NOMO-1 treated with DMSO at 0.1 percent for 48 hours (cell line): ENCODE results near the gene FIS1.
"Not testable (repeated sequence)": the region's sequence is repeated elsewhere in the genome, so short reads cannot be mapped to it uniquely, and the experiment has no call there.

Source experiments
- DNase-seq: peaks from one replicate; lab custom pipeline; 2025; ENCODE audit not compliant: unreplicated experiment; lab: John Stamatoyannopoulos, UW

Gene FIS1

DNA sequence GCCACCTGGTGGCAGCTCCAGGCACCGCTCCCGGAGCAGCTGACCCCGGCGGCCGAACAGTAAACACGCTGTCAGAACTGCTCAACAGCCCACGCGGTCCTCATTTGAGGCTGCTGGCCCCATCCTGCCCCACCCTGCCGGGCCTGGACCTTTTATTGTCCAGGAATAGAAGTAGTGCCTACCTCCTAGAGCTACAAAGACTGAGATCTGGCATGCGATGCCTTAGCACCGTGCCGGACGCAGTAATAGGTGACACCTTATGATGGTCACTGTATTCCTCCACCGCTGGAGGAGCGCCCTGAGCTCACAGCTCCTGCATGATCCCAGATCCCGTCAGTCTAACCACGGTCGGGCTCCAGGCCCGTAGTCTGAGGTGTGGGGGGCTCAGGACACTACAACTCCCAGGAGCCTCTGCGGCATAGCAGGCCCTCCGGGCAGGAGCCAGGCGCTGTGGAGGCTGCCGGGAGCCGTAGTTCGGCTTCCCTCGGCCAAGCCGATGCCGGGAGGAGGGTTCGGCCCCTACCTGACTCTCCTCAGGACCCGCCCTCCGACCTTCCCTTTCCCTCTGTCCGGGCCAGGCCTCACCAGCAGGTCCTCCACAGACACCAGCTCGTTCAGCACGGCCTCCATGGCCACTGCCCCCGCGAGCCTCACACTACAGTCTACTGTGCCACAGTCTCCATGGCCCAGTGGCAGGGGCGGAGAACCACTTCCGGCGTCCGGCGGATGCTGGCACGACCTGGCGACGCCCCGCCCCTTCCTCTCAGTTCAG lies at the start of gene FIS1:
TSS of gene FIS1 (minus strand) at position 707 of the 772 bp plus-strand sequence. CDS start at position 630, 77 bp downstream.
- peak; percentile 99 for DNase-seq

DNA sequence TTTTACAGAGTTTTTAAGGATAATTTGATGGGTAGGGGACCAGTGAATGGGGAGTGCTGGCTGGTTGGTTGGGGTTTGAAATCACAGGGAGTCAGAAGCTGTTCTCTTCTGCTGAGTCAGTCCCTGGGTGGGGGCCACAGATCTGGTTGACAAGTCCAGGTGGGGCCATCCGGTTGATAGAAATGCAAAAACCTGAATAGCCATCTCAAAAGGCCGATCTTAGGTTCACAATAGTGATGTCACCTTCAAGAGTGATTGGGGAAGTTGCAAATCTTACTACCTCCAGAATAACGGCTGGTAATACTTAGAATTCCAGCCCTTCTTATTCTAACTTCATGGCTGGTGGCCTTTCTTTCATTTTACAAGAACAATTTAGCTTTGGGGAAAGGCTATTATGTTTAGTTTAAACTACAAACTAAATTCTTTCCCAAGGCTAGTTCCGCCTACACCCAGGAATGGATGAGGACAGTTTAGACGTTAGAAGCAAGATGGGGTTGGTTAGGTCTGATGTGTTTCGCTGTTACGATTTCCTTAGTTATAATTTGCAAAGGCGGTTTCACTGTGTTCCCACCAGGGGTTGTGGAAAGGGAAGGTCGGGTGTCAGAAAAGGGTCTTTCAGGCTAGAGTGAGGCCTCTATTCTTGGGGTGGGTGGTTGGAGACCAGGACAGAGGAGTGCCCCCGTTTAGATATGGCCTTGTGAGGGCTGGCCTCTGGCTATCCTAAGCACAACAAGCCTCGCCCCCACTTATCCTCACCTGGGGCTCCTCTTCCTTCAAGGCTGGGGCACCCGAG lies 49.4 kb upstream of the FIS1 start:
- DNase-seq = no peak

DNA sequence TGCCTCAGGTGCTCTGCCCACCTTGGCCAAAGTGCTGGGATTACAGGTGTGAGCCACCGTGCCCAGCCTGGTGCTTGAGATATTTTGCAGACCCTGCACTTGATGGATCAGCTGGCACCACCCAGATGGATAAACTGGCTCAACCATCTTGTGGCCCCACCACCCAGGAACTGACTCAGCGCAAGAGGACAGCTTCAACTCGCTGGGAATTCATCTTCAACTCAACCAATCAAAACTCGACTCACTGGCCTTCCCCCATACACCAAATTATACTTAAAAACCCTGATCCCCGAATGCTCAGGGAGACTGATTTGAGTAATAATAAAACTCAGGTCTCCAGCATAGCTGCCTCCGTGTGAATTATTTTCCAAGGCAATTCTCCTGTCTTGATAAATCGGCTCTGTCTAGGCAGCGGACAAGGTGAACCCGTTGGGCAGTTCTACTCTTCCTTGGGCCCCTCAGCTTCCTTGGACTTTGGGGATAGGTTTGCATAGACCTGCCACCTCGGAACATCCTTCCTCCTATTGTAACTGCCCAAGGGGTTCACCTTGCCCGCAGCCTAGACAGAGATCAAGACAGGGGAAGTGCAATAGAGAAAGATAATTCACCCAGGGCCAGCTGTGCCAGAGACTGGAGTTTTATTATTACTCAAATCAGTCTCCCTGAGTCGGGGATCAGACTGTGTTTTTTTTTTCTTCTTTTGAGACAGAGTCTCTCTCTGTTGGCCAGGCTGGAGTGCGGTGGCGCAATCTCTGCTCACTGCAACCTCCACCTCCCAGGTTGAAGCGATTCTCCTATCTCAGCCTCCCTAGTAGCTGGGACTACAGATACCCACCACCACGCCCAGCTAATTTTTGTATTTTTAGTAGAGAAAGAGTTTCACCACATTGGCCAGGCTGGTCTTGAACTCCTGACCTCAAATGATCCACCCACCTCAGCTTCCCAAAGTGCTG lies 48.5 kb upstream of the FIS1 start:
- not testable (repeated sequence) for DNase-seq

DNA sequence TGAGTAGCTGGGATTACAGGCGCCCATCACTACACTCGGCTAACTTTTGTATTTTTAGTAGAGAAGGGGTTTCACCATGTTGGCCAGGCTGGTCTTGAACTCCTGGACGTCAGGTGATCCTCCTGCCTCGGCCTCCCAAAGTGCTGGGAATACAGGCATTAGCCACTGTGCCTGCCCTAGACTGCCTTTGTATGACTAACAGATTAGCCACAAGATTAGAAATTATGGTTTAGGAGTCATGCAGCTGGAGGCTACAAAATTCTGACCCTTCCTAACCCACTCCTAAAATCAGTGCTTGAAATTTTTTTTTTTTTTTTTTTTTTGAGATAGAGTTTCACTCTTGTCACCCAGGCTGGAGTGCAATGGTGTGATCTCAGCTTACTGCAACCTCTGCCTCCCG lies 47.7 kb upstream of the FIS1 start:
- not testable (repeated sequence) for DNase-seq

DNA sequence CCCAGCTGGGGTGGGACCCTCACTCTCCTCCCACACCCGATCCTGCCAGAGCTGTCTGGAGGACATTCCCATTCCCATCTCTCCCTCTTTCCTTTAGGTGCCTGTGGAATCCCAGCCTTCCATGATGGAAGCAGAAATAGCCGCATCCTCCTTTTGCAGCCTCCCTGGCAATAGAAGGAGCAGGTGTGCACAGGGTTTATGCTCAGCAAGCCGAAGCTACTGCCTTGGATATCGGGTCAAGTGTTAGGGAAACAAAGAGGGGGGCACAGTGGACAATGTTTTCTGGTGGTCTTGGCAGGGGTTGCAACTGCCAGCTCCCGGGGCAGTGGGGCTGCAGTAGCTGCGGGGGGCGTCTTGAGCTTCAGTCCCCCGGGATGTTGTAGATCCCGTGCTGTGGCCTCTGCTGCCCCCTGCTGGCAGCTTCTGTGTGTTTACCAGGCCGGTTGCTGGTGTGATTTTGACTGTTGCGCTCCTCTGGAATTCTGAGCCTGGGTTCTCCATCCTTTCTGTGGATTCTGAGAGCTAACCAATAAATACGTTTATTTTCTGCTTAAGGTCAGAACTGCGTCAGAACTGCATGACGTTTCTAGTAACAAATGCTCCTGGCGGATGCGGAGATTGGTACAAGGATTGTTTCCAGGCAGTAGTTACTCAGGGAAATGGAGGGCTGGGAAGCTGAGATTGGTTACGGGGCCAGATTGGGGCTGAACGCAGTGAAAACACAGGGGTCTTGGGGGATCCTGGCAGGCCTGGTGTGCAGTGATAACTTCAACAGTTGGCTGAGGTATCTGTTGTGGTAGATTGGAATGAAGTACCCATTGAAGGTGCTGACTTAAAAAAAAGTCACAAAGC lies 45.5 kb upstream of the FIS1 start:
- DNase-seq = peak; percentile 16

DNA sequence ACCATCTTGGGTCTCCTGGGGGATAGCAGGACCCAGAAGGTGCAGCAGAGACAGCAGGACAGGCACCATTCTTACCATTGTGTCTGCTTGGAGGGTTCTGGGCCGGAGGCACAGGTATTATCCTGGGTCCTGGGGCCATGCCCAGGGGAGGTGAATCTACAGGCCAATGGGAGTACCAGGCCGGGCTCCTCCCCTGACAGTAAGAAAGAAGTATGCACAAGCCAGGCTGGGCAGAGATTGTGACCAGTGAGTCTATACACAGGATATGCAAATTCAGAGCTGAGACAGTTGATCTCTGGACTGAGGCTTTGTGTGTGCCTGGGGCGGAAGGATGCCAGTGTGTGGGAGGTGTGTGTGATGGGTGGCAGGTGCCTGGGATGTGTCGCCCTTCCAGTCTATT lies 44.8 kb upstream of the FIS1 start:
- DNase-seq = not testable (repeated sequence)

DNA sequence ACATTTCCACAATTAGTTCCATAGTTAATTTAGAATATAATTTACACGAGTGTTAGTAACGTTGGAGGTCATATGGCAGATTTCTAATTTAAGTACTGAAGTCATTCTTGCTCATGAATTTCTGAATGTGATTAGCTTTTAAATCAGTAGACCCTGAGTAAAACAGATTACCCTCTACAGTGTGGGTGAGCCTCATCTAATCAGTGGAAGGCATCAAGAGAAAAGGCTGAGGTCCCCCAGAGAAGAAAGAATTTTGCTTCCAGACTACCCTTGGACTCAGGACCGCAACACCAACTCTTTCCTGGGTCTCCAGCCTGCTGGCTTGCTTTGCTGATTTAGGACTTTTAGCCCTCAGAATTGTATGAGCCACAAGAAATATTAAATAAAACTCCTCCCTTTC lies 43.6 kb upstream of the FIS1 start:
- no peak for DNase-seq

DNA sequence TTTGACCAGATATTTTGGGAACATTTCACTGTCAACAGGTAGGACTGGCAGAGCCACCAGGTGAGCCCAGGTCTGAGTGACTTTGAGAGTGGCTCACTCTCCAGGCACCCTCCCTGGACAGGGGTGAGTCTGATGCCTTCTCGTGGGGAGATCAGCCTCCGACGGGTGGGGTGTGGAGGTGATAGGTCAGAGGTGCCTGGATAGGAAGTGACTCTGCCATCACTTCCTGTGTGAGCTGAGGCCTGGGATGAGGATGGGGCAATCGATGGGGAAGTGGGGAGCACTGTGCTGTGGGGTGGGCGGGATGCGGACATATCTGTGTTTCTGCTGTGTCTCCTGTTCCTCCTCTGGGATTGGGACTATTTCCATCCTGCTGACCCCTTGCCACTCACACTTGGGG lies 42.2 kb upstream of the FIS1 start:
- DNase-seq = no peak

DNA sequence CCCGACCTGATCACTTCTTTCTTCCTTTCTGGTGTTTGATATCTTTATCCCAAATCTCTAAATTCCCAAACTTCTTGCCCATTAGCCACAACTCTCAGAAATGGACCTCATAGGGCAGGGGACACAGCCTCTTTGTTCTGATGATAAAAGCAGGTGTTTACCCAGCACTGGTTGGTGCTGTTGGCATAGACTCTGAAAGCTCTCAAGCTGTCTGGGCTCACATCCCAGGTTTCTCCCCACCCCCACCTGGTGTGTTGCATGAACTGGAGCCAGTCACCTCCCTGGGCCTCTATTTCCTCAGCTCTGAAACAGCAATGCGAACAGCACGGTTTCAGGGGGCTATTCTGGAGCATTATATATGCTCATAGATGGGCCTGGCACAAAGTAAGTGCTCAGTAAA lies 41.0 kb upstream of the FIS1 start:
- not testable (repeated sequence) for DNase-seq

DNA sequence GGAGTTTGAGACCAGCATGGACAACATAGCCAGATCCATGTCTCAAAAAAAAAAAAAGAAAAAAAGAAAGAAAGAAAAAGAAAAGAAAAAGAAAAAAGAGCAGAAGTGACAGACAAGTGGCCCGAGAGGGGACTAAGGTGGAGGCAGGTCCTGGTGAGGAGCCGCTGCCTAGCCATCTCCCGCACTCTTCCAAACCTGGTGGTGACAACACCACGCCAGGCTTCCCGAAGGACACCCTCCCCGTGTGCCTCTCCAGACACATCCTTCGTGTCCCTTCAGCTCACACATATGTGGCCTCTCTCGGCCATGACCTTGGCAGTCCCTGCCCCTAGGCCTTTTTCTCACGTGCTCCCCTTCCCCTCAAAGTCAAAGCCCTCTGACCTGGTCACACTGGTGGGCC lies 40.3 kb upstream of the FIS1 start:
- DNase-seq = no peak

DNA sequence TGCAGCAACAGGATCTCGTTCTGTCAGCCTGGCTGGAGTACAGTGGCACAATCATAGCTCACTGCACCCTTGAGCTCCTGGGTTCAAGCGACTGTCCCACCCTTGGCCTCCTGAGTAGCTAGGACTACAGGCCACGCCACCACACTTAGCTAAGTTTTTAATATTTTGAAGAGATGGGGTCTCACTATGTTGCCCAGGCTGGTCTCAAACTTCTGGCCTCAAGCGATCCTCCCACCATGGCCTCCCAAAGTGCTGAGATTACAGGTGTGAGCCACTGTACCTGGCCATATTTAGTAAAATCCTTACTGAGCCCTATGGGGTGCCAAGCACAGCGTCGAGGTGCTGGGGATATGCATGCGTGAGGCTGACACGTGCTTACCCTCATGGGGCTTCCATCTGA lies 36.0 kb upstream of the FIS1 start:
- DNase-seq = not testable (repeated sequence)

DNA sequence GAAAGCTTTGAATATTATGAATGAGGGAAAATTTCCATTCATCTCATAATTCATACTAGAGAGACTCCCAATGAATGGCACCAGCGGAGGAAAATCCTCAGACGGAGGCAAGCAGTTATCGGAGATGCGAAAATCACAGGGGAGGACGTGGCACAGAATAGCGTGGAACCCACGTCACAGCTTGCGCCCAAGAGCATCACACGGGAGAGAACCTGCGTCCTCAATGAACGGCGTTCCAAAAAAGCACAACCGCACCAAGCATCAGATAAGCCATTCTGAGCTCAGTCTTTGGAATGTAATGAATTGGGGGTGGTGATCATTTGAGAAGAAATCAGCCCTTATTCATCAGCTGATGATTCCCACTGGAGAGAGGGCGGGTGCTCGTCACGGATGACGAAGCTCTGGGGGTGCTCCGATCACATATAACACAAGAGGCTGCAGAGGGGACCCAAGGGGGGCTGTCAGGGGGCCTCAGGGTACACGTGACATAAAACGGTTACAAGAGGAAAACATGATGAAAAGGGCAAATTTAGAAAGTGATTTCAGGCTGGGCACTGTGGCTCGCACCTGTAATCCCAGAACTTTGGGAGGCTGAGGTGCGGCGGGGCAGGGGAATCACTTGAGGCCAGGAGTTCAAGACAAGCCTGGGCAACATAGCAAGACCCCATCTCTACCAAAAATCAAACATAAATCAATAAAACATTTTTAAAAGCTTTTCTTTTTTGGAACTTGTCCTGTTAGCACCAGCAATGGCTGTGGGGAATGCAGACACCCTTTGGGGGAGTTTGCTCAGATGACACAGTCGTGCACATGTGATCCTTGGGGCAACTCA lies 33.8 kb upstream of the FIS1 start:
- no peak for DNase-seq

DNA sequence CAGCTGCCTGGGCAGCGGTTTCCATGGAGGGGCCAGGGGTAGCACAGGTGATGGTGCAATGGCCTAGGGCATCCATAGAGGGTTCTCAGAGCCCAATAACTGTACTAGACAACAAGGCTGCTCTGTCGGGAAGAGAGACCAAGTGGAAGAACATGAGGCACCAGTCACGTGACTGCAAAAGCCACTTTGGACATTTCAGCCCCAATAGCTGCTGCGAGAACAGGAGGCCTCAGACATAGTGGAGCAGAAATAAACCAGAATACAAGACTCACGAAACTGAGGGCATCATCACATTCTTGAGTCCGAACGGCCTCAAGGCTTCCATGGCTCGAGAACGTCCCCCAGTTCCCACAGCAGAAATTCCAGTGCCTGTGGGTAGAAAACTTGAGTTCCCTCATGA lies 32.3 kb upstream of the FIS1 start:
- DNase-seq = no peak

DNA sequence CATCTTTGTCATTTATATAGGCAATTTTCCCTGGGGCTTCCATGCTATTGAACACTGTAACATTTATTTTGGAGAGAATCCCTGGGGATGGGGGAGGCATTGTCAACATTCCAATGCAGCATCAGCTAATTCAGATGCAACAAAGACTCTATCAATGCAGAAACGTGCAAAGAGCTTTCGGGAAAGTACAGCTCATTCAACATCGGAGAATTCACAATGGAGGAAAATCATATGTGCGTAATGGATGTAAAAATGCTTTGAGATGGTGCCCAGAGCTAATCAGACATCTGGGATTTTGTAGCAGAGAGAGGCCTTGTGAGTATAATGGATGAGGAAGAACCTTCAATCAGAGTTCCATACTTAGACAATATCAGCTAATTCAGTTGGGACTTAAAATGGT lies 28.3 kb upstream of the FIS1 start:
- no peak for DNase-seq

DNA sequence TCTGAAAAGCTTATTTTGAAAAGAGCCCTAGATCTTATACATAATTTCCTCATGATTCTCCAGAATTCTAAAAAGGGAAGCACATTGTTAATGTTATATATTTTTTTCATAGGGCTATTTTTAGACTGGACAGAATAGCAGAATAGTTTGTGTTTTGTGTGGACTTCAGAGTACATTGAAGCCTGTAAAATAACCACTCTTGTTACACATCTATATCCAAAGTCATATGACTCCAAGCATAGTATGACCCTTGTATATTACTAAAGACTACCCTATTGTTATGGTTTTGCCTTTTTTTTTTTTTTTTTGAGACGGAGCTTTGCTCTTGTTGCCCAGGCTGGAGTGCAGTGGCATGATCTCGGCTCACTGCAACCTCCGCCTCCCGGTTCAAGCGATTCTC lies 26.1 kb upstream of the FIS1 start:
- peak; percentile 40 for DNase-seq

DNA sequence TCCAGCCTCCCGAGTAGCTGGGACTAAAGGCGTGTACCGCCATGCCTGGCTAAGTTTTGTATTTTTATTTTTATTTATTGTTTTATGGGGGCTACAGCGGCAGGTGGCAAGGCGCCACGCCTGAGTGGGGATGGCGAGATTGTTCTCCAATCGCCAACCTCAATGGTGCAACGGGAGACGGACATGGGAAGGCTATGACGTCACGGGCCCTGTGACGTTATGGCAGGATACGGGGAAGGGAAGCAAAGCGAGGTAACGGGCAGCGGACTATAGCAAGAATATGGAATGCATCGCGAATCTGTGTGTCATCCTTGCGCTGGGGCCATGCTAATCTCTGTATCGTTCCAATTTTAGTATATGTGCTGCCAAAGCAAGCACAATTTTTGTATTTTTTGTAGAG lies 24.8 kb upstream of the FIS1 start:
- no peak for DNase-seq

DNA sequence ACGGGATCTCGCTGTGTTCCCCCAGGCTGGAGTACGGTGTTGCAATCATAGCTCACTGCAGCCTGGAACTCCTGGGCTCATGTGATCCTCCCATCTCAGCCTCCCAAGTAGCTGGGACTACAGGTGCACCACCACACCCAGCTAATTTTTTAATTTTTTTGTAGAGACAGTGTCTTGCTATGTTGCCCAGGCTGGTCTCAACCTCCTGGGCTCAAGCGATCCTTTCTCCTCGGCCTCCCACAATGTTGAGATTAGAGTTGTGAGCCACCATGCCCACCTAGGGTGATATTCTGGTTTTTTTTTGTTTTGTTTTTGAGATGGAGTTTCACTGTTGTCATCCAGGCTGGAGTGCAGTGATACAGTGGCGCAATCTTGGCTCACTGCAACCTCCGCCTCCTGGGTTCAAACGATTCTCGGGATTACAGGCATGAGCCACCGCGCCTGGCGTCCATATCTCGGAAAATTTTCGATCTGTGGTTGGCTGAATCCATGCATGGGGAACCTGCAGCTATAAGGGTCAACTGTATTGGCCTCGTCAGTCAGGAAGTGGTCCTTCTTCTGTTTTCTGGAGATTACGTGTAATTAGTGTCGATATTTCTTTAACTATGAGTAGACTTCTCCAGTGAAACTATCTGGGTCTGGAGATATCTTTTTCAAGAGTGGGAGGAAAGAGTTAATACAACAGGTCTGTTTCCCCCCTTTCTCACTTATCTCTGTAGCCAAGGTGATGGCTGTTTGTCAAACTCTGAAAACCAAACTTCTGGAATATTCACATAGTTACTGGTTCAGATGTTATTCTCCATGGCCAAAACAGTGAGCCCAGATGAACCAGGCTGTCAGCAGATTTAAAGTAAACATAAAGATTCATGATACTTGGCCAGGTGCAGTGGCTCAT lies 21.0 kb upstream of the FIS1 start:
- no peak for DNase-seq

DNA sequence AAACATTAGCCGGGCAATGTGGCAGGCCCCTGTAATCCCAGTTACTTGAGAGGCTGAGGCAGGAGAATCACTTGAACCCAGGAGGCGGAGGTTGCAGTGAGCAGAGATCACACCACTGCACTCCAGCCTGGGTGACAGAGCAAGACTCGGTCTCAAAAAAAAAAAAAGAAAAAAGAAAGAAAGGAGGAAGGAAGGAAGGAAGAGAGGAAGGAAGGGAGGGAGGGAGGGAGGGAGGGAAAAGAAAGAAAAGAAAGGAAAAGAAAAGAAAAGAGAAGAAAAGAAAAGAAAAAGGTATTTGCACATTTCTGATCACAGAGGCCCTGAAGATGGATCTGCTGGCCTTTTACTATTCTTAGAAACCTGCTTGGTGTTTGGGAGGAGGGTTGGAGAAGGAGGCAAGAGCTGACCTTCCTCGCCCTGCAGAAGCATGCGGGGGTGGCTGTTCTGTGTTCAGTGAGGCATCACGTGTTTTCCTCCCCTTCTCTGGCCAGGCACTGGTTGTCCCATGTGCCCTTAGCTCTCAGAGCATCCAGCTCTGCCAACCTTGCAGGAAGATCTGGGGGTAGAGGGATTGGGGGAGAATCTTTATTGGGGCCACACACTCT lies 19.3 kb upstream of the FIS1 start:
- not testable (repeated sequence) for DNase-seq
